Ishikawa (cell line): Measurements from ENCODE around the gene PIEZO1.

Source experiments
- EP300 ChIP-seq: IDR thresholded peaks from 2 replicates; pipeline ENCODE4 v1.6.1; 2012; ENCODE audit warnings: borderline replicate concordance
- FOXM1 ChIP-seq: IDR thresholded peaks from 2 replicates; pipeline ENCODE4 v1.6.1; 2012; ENCODE audit warnings: low read depth, borderline replicate concordance
- TAF1 ChIP-seq: IDR thresholded peaks from 2 replicates; pipeline ENCODE4 v1.6.1; 2012; ENCODE audit warnings: low read depth, mild to moderate bottlenecking
- TEAD4 ChIP-seq: IDR thresholded peaks from 2 replicates; pipeline ENCODE4 v1.6.1; 2012
- TF ChIP-seq, protein P1 (sequence below): IDR thresholded peaks from 2 replicates; pipeline ENCODE4 v1.6.1; 2012

DNA sequence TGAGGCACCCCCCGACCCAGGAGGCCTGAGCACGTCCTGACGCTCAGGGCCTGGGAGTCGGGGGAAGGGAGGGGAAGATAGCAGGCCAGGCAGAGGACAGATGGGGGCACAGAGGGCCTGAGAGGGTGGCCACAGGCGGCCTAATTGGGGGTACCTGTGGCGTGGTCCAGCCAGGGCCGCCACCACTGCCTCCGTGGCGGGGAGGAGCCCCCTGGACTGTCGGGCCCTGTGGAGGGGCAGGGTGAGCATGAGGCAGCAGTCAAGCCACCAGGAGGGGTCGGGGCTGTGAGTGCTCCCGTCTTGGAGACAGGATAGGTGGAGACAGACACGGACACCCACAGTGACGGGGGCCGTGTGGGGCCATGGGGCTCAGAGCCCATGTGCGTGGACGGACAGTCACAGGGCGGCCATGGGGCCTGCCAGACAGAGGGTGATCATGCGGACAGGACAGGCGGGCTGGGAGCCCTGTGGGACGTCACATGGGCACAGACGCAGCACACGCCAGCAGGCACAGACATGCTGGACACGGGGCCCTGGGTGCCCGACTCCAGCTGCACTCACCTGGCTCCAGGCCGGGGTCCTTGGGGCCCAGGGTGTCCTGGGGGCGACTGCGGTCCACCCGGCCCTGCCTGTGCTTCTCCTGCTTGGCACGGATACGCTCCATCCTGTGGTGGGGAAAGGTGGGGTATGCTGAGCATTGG lies 60.0 kb downstream of the PIEZO1 start:
- TF ChIP-seq FOXM1 (no peak), EP300 (no peak), TAF1 (no peak), TEAD4 (no peak)
- TF ChIP-seq, protein P1, sequence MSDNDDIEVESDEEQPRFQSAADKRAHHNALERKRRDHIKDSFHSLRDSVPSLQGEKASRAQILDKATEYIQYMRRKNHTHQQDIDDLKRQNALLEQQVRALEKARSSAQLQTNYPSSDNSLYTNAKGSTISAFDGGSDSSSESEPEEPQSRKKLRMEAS, result no peak
